Stimulated activated CD8-positive, alpha-beta memory T cell treated with anti-CD3 and anti-CD28 coated beads, Interleukin-12 subunit alpha, Interleukin-12 subunit beta, amount 100 ng/mL, for 24 hours (primary cell): ENCODE data around the gene SHC1.

ENCODE experiments used
- DNase-seq: peaks from one replicate; pipeline ENCODE4 v3.0.0-alpha.2; 2020; ENCODE audit errors: extremely low read depth

SHC1 gene

DNA sequence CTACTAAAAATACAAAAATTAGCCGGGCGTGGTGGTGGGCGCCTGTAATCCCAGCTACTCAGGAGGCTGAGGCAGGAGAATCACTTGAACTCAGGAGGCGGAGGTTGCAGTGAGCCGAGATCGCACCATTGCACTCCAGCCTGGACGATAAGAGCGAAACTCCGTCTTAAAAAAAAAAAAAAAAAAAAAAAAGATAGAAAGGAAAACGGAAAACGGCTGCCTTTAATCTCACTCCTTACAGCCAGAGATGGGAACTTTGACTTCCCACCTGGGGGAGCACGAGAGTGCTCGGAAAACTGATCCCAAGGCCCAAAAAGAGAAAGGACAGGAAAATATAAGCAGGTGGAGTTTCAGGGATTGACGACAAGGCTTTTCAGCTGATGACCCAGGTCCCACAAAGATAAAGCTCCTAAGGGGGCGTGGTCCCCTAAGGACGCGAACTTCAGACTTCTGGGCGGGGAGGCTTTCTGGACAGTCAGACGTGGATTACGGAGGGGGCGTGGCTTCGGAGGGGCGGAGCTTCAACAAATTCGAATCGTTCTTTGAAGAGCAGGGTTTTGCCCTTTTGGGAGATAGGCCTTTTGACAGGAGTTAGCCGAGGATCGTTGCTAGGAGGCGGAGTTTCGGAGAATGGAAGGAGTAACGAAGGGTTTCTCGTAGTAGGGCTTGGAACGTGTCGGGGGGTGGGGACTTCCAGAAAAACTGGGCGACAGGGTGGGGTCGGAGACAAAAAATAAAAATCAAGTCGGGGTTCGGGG is 3.0 kb upstream of the SHC1 start:
- peak; percentile 71 for DNase-seq

DNA sequence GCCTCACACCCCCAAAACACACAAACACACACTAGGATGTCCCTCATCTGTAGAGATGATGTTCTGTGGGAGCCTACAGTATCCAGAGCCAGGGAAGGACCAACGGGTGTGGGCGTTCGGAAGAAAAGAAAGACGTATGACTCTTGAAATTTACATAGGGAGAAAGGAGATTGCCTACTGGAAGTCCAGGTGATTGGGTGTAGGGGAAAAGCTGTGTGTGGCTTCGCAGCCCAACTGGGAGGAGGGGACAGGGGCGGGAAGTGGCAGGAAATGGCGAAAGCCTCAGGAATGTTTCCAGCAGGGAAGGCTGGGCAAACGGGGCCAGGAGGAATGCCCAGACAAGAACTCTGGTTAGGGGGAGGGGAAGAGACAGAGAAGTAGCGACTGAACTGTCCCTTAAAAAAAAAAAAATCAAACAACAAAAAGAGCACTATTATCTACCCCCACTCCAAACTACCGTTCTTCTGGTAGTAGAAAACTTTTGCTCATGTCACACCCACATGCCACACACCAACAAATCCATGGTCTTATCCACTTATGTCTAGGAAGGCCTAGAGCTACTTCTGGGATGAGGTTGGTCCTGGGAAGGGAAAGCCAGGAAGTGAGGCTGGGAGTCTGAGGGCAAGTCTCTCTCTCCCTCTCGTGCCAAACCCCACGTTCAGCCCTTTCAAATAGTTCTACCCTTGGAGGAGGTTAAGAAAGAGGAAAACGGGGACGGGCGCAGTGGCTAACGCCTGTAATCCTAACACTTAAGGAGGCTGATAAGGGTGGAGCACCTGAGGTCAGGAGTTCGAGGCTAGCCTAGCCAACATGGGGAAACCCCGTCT is 2.2 kb upstream of the SHC1 start:
- DNase-seq: no peak

DNA sequence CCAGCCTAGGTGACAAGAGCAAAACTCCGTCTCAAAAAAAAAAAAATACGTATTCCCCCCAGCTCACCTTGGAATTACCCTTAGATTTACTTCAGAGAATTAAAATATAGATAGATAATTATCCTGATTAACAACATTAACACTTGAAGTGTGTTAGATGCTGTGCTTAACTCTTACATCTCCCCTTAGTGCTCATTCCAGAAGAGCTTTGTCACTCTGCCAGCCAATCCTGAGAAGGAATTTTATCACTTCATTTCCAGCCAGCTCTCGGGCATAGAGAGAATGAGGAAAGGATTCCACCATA is 1.6 kb upstream of the SHC1 start:
- DNase-seq: no peak

DNA sequence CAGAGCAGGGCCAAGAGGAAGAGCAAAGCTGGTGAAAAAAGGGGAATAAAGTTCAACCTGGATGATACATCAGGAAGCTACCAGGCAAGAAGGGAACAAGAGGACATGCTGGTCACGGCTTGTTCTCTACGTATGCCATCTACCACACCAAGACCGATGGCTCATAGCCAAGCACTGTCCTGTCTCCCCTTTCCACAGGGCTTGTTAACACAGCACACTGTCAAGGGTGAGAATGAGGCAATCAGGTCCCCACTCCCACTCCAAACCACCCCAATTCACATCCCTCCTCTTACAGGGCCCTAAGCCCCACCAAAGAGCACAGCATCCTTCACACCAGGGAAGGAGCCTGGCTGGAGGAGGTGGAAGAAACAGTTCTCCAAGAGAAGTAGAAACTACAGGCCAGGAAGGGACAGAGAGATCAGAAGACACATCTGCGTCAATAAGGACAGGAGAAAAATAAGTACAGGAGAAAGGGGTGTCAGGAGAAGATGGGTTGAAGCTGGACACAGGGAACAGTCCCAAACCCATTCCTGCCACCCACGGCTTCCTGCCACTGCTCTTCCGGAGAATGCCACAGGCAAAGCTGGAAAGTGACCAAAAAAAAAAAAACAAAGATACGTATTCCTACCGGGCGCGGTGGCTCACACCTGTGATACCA is 923 bp upstream of the SHC1 start:
- no peak for DNase-seq

DNA sequence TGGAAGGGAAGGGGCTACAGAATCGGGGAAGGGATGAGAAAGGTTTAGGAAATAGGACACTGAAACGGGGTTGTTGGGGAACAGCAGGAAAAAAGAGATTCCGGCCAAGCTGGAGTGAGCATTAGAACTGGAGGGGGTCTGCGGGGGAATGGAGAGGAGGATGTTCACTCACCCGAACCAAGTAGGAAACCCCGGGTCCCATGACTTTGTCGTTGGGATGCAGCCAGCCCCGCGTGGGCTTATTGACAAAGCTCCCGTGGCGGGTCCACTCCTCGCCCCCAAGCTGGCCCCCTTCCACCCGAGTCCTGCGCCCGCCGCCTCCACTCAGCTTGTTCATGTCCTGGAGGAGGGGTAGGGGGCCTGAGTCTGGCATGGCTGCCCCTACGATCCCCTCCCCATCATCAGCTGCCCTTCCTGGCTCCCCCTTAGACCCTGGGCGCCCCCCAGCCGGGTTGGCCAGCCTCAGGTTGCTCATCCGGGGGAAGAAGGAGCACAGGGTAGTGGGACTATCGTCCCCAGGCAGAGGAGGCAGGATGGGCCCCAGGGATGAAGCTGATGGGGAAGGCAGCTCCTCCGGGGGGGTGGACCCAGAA is 591 bp downstream of the SHC1 start:
- DNase-seq: no peak

DNA sequence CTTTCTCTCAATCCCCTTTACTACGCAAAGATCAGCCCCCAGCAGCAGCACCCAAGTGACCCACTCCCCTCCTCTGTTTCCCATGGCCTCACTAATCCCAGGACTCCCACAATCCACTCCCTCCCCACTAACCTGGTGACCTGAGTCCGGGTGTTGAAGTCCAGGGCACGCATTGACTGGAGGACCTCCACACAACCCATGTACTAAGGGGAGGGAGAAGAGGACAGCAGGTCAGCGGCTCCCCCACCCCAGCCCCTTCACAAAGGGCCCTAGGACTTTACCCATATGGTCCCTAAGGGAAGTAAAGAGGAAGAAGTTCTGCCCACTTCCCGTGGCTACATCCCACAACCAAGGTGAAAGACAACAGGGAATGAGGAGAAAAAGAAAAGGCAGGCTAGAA is 1.3 kb downstream of the SHC1 start:
- DNase-seq: no peak

DNA sequence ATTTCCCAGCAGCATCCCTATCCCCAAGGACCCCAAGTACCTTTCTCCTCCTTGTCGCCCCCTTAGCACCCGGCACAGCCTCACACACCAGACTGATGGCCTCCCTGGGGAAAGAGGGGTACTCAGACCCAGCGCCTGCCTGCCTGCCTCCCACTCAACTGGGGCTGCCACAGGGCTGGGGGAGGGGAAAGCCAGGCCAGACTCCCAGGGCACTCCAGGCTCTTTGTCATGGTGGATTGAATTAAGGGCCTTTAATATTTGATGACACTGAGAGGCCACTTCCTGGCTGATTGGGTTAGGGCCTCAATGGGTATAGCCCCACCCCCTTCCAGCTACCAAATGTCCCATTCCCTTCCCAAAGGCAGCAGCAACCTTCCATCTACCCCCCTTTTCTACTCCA is 1.8 kb downstream of the SHC1 start:
- DNase-seq: no peak

DNA sequence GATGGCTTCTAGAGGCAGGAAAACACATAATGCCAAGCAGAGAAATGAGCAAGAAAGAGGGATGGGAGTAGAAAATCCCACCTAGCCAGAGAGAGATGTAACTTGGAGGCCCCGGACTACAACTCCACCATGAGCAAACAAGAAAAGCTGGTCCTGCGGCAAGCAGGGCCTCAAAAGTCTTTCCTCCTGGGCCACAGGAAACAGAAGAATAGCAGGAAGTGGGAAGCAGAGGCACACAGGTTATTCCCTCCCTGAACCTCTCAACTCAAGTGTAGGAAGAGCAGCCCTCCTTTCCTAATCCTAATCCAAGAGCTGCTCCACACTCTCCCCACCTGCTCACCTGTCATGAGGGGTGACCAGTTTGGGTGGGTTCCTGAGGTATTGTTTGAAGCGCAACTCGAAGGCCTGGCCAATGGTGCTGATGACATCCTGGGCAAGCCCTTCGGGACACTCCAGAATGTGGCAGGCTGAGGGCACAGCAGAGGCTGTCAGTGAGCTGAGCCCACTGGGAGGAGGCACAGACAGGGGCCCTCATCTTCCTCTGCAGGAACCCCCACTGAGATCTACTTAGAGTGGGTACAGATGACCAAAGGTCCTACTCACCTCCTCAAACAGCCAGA is 3.1 kb downstream of the SHC1 start:
- DNase-seq: no peak

DNA sequence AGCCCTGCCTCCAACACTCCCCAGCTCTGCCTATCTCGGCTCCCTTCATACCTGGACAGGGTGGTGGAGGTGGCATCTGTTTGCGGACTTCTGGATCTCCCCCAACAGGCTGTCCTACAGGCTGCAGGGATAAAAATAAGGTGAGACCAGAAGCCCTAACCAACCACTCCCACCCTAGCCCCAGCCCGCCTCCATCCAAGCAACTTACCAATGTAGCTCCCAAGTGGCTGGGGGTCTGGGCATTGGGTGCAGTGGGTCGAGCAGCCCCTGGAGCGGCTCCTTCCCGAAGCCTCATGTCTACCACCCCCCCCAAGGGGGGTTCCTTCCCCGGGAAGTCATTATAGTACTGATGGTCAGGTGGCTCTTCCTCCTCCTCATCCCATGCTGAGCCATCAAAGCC is 4.4 kb downstream of the SHC1 start:
- DNase-seq: no peak

DNA sequence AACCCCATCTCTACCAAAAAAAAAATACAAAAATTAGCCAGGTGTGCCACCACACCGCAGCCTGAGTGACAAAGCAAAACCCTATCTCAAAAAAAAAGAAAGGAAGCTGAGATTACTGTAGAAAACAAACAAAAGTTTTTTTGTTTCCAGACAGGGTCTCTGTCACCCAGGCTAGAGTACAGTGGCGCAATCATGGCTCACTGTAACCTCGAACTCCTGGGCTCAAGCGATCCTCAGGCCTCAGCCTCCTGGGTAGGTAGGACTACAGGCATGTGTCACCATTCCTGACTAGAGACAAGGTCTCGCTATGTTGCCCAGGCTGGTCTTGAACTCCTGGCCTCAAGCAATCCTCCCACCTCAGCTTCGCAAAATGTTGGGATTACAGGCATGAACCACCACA is 6.2 kb downstream of the SHC1 start:
- no peak for DNase-seq

DNA sequence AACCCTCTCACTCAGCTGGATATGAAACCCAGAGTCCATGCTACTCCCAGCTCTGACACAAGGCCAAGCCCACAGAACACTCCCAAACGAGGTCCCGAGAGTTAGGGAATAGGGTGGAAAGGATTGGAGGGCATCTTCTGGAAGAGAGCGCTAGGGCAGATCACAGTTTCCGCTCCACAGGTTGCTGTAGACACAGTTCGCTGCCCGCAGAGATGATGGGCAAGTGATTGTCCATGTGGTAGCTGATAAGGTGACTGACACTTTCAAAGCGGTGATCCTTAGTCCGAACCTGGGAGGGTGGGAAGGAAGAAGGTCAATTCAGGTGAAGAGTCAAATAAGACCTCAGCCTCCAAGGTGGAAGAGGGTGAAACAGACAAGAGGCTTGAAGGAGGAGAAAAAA is 6.9 kb downstream of the SHC1 start:
- no peak for DNase-seq

DNA sequence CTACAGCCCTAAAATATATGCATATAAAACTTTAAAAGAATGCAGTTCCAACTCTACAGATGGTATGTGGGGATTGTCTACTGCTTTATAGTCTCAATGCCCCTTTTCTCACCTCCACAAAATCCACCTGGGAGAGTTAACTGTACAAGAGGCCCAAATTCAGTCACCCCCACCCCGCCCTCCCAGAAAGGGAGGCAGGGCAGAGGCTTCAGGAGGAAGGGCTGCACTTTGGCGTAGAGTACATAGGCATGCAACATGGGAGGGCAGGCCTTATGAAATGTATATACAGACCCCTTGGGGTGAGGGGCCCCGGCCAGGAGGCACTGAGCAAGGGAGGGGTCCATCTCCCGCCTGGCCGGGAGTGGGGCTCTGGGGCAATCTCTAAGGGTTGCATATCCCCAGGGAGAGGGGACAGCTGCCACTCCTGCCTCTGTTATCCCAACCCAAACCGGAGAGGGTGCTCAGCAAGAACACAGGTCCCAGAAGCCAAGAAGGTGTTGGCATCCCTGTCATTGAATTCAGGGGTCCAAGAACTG is 7.7 kb downstream of the SHC1 start:
- DNase-seq: no peak

DNA sequence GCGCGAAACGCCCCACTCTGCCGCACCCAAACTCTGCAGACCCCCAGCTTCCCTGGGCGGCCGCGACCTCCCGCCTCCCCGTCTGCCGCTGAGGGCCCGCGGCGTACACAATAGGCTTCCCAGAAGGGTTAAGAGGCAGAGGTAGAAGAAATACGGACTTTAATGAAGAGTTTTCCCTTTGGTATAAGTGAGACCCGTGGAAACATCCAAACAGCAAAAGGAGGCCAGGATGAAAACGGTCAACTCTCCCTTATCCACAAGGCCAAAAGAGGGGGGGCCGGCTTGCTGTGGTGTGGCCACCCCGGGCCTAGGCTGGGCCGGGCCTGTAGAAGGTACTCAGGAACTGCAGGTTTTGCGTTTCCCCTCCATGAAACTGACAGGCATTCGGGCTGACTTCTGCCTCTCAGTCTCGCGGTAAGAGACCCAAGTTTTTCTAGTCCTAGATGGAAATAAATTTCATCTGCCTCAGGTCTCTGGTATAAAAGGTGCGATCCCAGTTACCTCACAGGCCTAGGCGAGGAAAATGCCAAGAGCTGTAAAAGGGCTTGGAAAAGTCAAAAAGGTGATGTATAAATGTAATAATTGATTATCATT is 8.3 kb downstream of the SHC1 start:
- no peak for DNase-seq

DNA sequence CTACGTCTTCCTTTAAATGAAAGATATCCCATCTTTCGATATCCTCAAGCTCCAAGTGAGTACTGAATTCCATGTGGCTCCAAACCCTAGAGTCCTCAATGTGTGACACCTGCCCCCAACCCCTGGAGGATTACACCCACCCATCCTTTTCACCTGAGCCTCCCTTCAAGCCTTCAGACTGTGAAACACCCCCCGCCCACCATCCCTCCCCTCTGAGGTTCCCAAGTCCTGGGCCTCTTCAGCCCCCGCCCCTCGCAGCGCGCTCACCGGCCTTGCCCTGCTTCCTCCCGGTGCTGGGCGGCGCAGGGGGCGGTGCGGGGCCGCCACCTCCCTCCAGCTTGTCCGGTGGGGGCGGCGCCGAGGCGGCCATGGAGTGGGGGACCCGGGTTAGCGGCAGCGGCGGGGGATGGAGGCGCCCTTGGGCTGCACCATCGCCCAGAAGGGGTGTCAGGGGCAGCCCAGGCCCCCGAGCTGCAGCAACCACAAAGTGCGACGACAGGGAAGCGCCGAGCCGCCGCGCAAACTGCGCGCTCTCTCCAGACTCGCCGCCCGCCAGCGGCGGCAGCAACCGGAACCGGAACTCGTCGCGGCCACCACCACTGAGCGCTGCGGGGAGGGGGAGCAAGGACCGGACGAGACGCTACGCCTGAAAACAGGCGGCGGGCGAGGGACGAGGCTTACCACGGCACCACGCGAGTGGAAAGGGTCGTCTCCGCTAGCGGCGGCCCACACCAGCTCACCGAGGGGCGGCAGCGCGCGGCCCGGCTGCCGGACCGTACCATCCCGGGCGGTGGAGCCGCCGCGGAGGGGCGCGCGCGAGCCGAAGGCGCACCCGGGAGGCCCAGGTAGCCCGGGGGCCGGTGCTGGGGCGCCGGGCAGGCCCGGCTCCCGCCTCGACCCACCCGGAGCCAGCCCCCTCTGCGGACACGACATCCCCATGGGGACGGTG is 9.1 kb downstream of the SHC1 start, which contains the start of gene PYGO2:
PYGO2 (minus strand) TSS at position 576 of the 949 bp plus-strand sequence; CDS start at position 370, 206 bp downstream.
- DNase-seq: peak; percentile 62

DNA sequence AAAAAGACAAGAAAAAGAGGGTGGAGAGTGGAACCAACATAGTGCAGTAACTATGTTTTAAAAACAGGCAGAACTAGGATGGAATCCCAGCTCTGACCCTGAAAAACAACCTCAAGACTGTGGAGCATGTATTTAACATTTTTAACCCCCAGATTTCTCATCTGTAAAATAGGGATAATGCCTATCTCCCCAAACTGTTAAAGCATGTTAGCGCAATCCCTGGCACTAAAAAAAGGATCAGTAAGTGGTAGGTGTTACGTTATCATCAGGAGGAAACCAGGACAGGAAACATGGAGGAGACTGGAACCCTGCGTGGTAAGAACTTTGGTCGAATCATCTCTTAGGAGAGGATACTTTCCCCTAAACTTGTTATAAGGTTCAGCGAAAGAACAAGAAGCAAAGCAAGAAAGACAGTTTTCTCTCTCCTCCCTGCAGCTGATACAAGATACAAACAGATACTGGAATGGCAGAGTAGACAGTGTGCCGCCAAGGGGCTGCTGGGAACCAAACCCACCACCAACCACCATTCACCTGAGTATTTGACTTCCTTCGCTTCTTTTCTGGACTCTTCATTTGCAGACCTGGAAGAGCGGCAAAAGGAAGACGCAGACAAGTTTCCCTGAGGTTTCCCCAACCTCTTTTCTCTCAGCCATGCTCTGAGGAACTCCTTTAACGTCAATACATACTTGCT is 10.0 kb downstream of the SHC1 start:
- no peak for DNase-seq

DNA sequence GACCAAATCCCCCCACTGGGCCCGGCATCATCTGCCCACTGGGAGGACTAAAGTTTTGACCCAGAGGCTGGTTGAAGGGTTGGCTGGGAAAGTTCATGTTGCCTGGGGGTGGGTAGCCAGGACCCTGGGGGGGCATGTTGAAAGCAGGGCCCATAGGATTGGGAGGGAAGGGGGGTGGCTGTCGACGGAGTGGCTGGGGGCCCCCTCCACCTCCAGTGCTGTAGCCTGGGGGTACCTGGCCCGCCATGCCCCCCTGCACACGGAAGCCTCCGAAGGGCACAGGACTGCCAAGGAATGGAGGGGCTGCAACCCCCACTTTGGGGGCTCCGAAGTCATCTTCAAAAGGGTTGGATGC is 11.1 kb downstream of the SHC1 start:
- no peak for DNase-seq

DNA sequence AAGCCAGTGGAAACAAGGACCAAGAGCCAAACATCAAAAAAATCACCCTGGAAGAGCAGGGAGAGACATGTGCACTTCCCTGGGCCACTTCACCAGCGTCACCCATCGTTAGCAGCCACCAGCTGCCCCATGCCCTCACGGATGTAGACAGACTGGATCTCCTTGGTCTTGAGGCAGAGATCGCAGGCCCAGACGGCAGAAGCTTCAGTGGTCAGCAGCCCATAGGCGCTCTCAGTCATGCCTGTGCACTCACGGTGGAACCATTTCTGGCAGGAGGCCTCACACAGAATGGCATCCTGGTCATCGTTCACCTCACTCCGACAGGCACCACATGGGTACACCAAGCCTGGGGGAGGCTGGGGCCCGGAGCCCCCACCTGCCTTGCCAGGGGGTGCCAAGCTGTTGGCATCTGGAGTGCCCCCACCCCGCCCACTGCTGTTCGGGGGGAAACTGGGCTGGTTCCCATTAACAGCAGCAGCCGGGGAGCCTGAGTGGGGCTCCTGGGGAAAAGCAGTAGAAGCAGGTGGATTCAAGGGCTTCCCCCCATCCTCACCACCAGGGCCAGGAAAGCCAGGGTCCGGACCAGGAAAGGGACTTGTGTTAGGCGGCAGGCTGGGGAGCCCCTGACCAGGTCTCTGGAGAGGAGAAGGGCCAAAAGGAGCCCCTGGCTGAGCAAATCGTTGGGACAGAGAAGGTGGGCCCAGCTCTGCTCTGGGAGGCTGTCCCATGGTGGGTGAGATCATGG is 11.7 kb downstream of the SHC1 start:
- no peak for DNase-seq

DNA sequence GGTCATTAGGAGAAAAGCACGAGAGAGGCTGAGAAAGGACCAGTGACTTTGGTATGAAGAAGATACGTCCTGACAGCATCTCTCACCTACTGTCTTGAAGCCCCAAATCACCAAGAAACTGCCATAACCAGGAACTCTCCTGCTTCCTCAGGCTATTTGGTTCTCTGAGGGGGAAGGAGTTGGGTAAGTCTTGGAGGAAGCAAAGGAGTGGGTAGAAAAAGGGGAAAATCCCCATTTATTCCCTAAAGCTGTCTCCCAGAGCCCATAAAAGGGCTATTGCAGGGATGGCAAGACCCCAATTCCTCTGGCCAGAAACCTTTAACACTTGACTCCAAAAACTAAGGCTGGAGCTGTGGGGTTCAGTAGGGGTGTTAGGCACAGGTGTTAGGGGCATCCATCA is 12.5 kb downstream of the SHC1 start:
- no peak for DNase-seq

DNA sequence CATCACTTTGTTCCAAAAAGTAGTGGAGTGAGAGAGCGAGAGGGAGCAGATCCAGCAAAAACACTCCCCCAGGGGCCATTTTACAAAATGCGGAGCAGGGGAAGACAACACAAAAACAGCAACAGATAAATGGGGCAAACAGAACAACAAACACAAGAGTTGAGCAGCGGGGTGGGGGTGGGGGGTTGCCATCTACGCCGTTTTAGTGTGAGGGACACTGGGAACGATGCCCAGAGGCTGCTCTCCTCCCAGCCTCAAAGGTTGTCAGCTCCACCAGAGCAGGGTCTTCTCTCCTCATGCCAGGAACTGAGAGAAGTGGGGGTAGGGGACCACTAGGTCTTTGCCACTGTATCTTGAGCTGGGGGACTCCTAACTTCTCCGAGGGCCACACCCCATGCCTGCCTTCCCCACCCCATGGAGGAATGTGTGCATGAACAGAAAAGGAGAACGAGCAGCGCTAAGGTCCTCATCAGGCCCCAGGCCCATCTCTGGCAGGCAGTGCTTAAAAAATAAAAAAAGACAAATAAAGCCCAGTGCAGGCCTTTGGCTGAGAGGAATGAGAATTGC is 13.4 kb downstream of the SHC1 start:
- DNase-seq: no peak
